Activated CD4-positive, alpha-beta T cell treated with anti-CD3 and anti-CD28 coated beads for 36 hours (primary cell): ENCODE measurements around the gene C11orf91. TPM values are rescaled to one million over a fixed set of nuclear protein-coding genes. Genes with fewer than 3 reads are reported as not detected.
"Not testable (repeated sequence)": the region's sequence is repeated elsewhere in the genome, so short reads cannot be mapped to it uniquely, and the experiment has no call there.

Source experiments
- ATAC-seq: fragments of 200-7000 bp; cut with Tn5 transposase; one replicate; pipeline ENCODE4 v1.10.0; 2021; ENCODE audit warnings: mild to moderate bottlenecking, moderate library complexity
- CTCF ChIA-PET: fragments of 350-600 bp; sonication (Branson Sonifier 250); formaldehyde crosslinking; loops from one replicate; lab custom pipeline; 2021; ENCODE audit warnings: antibody characterized with exemption; lab: Charles Lee
- POLR2A ChIA-PET: fragments of 350-600 bp; sonication (Branson Sonifier 250); formaldehyde crosslinking; loops from one replicate; lab custom pipeline; 2021; ENCODE audit warnings: antibody characterized with exemption, inconsistent platforms; lab: Charles Lee
- DNase-seq: peaks from one replicate; pipeline ENCODE4 v3.0.0-alpha.2; 2020
- H3K27ac Mint-ChIP-seq: one replicate; pipeline ENCODE4 v1.8.0; 2021; ENCODE audit warnings: mixed read lengths
- H3K27me3 Mint-ChIP-seq: one replicate; pipeline ENCODE4 v1.8.0; 2021; ENCODE audit warnings: mixed read lengths
- H3K36me3 Mint-ChIP-seq: one replicate; pipeline ENCODE4 v1.8.0; 2021; ENCODE audit warnings: low read depth, mixed read lengths
- H3K4me1 Mint-ChIP-seq: one replicate; pipeline ENCODE4 v1.8.0; 2021; ENCODE audit warnings: mixed read lengths
- H3K4me3 Mint-ChIP-seq: one replicate; pipeline ENCODE4 v1.8.0; 2021; ENCODE audit warnings: mild to moderate bottlenecking, moderate library complexity, mixed read lengths
- H3K9me3 Mint-ChIP-seq: one replicate; pipeline ENCODE4 v1.8.0; 2021; ENCODE audit warnings: low read depth, mixed read lengths
- intact Hi-C, 2 experiments: fragments of 100-400 bp; cut with DNase I in 1 of 2; cut with micrococcal nuclease in 1 of 2; formaldehyde crosslinking; loops; one replicate each; pipeline versions ENCODE4 v1.14.2 to v1.15.1; 2022 to 2024; cut with DNase I, micrococcal nuclease
- total RNA-seq, 2 experiments: library from RNA; stranded (reverse); gene quantifications; one replicate each; pipeline ENCODE4 v1.2.3, GENCODE V29; 2021

Gene C11orf91
- total RNA-seq, 2 experiments from 2014 or later, result not detected

GRCh38 chr11:33689085-33689484, 11.5 kb downstream of the C11orf91 start:
- H3K4me3 Mint-ChIP-seq, result no peak overlapping the region
- H3K4me1 Mint-ChIP-seq, result peaks cover 16% of the 10 kb centered on the region
- DNase-seq (no peak), ATAC-seq (no peak)
- H3K27me3 Mint-ChIP-seq, result peaks cover 6% of the 10 kb centered on the region
- no peak overlapping the region for H3K27ac Mint-ChIP-seq
- ChIA-PET POLR2A (no interaction called here), CTCF (interaction anchor here (0.6 to 0.9 kb wide), 2 partner anchors 147 to 157 kb away, joined by 3 to 5 read pairs; no protein-coding TSS in a partner anchor)
- intact Hi-C loops, result loop anchor here (2.0 to 5.0 kb wide), 3 partner anchors 146 to 522 kb away; no protein-coding TSS in a partner anchor
- no peaks in the 10 kb centered on the region for H3K9me3 Mint-ChIP-seq
- no peaks in the 10 kb centered on the region for H3K36me3 Mint-ChIP-seq

- ATAC-seq (peak; percentile 70), DNase-seq (peak; percentile 41)
- Mint-ChIP-seq H3K4me1 (peaks cover 16% of the 10 kb centered on the region), H3K9me3 (no peaks in the 10 kb centered on the region), H3K4me3 (no peak overlapping the region), H3K27me3 (peaks cover 11% of the 10 kb centered on the region), H3K27ac (no peak overlapping the region), H3K36me3 (no peaks in the 10 kb centered on the region)
- intact Hi-C loops, result loop anchor here (1.0 to 5.0 kb wide), 5 partner anchors 145 to 521 kb away; no protein-coding TSS in a partner anchor
- ChIA-PET CTCF (interaction anchor here (1.1 to 1.4 kb wide), 2 partner anchors 9 to 14 kb away, joined by 3 to 4 read pairs; no protein-coding TSS in a partner anchor), POLR2A (no interaction called here)
Measured at GRCh38 chr11:33687733-33688479, 12.7 kb downstream of the C11orf91 start.

GRCh38 chr11:33685082-33685481, 15.5 kb downstream of the C11orf91 start:
- no peaks in the 10 kb centered on the region for H3K9me3 Mint-ChIP-seq
- no peak overlapping the region for H3K4me3 Mint-ChIP-seq
- peaks cover 29% of the 10 kb centered on the region for H3K27me3 Mint-ChIP-seq
- intact Hi-C loops, result loop anchor here in 1 of 2 experiments (5.0 kb wide), 1 partner anchor 518 kb away; no protein-coding TSS in a partner anchor
- no peak for DNase-seq
- peaks cover 3% of the 10 kb centered on the region for H3K4me1 Mint-ChIP-seq
- H3K27ac Mint-ChIP-seq, result no peak overlapping the region
- no peaks in the 10 kb centered on the region for H3K36me3 Mint-ChIP-seq
- no peak for ATAC-seq
- POLR2A ChIA-PET, result no interaction called here
- CTCF ChIA-PET, result interaction anchor here (1.0 kb wide), 1 partner anchor 16 kb away, joined by 4 read pairs; no protein-coding TSS in a partner anchor

GRCh38 chr11:33684003-33684706, 16.5 kb downstream of the C11orf91 start:
- ChIA-PET CTCF (interaction anchor here (0.8 kb wide), 1 partner anchor 144 kb away, joined by 3 read pairs; no protein-coding TSS in a partner anchor), POLR2A (no interaction called here)
- Mint-ChIP-seq H3K27ac (no peak overlapping the region), H3K9me3 (no peaks in the 10 kb centered on the region), H3K27me3 (peaks cover 32% of the 10 kb centered on the region), H3K36me3 (no peaks in the 10 kb centered on the region), H3K4me3 (no peak overlapping the region), H3K4me1 (no peaks in the 10 kb centered on the region)
- DNase-seq, result no peak
- ATAC-seq, result no peak
- intact Hi-C loops, result no loop called here

- no peaks in the 10 kb centered on the region for H3K4me1 Mint-ChIP-seq
- ChIA-PET POLR2A (no interaction called here), CTCF (no interaction called here)
- intact Hi-C loops, result no loop called here
- H3K36me3 Mint-ChIP-seq, result no peaks in the 10 kb centered on the region
- H3K9me3 Mint-ChIP-seq, result no peaks in the 10 kb centered on the region
- no peak for ATAC-seq
- no peak overlapping the region for H3K4me3 Mint-ChIP-seq
- DNase-seq, result no peak
- no peak overlapping the region for H3K27ac Mint-ChIP-seq
- H3K27me3 Mint-ChIP-seq, result peaks cover 41% of the 10 kb centered on the region
Measured at GRCh38 chr11:33682446-33682845, 18.2 kb downstream of the C11orf91 start.

- Mint-ChIP-seq H3K4me3 (no peak overlapping the region), H3K4me1 (no peaks in the 10 kb centered on the region), H3K27me3 (peaks cover 43% of the 10 kb centered on the region), H3K36me3 (no peaks in the 10 kb centered on the region), H3K9me3 (no peaks in the 10 kb centered on the region), H3K27ac (no peak overlapping the region)
- DNase-seq, result no peak
- intact Hi-C loops, result no loop called here
- ChIA-PET CTCF (no interaction called here), POLR2A (no interaction called here)
- ATAC-seq, result no peak
Measured at GRCh38 chr11:33682019-33682418, 18.6 kb downstream of the C11orf91 start.

- H3K27me3 Mint-ChIP-seq, result peaks cover 38% of the 10 kb centered on the region
- H3K9me3 Mint-ChIP-seq, CTCF ChIA-PET, H3K4me1 Mint-ChIP-seq, H3K4me3 Mint-ChIP-seq, DNase-seq, H3K36me3 Mint-ChIP-seq, ATAC-seq, POLR2A ChIA-PET, H3K27ac Mint-ChIP-seq, intact Hi-C loops: not testable (repeated sequence)
Measured at GRCh38 chr11:33678616-33679015, 22.0 kb downstream of the C11orf91 start.

- no peak for DNase-seq
- ATAC-seq, result no peak
- POLR2A ChIA-PET, result no interaction called here
- CTCF ChIA-PET, result interaction anchor here (0.6 kb wide), 1 partner anchor 108 kb away, joined by 3 read pairs; no protein-coding TSS in a partner anchor
- Mint-ChIP-seq H3K27ac (no peak overlapping the region), H3K9me3 (no peaks in the 10 kb centered on the region), H3K4me1 (no peaks in the 10 kb centered on the region), H3K36me3 (no peaks in the 10 kb centered on the region), H3K27me3 (peaks cover 12% of the 10 kb centered on the region), H3K4me3 (no peak overlapping the region)
- intact Hi-C loops, result no loop called here
Measured at GRCh38 chr11:33674035-33674814, 26.4 kb downstream of the C11orf91 start.

GRCh38 chr11:33672273-33672672, 28.4 kb downstream of the C11orf91 start:
- intact Hi-C loops, result no loop called here
- ATAC-seq (no peak), DNase-seq (no peak)
- no peak overlapping the region for H3K4me3 Mint-ChIP-seq
- no peaks in the 10 kb centered on the region for H3K36me3 Mint-ChIP-seq
- no peak overlapping the region for H3K27ac Mint-ChIP-seq
- H3K27me3 Mint-ChIP-seq, result peaks cover under 1% of the 10 kb centered on the region
- H3K9me3 Mint-ChIP-seq, result no peaks in the 10 kb centered on the region
- CTCF ChIA-PET, result no interaction called here
- no peaks in the 10 kb centered on the region for H3K4me1 Mint-ChIP-seq
- POLR2A ChIA-PET, result no interaction called here

- ChIA-PET CTCF (interaction anchor here (0.8 kb wide), 1 partner anchor 10 kb away, joined by 3 read pairs; no protein-coding TSS in a partner anchor), POLR2A (no interaction called here)
- DNase-seq (peak; percentile 20), ATAC-seq (peak; percentile 75)
- Mint-ChIP-seq H3K4me1 (no peaks in the 10 kb centered on the region), H3K27me3 (peaks cover 4% of the 10 kb centered on the region), H3K4me3 (no peak overlapping the region), H3K9me3 (no peaks in the 10 kb centered on the region), H3K27ac (no peak overlapping the region), H3K36me3 (no peaks in the 10 kb centered on the region)
- intact Hi-C loops, result no loop called here
Measured at GRCh38 chr11:33670250-33671011, 30.2 kb downstream of the C11orf91 start.
